Measurements from ENCODE around the gene SRGAP2. TPM values are rescaled to one million over a fixed set of nuclear protein-coding genes. Genes with fewer than 3 reads are reported as not detected.
"Not testable (repeated sequence)": the region's sequence is repeated elsewhere in the genome, so short reads cannot be mapped to it uniquely, and the experiment has no call there.

Gene SRGAP2
- polyA plus RNA-seq, 1 donor: 60.9 TPM

GRCh38 chr1:206204159-206204511, 794 bp downstream of the SRGAP2 start:
- DNase-seq: not testable (repeated sequence)

GRCh38 chr1:206204871-206205270, 1.5 kb downstream of the SRGAP2 start:
- DNase-seq: not testable (repeated sequence)

DNA sequence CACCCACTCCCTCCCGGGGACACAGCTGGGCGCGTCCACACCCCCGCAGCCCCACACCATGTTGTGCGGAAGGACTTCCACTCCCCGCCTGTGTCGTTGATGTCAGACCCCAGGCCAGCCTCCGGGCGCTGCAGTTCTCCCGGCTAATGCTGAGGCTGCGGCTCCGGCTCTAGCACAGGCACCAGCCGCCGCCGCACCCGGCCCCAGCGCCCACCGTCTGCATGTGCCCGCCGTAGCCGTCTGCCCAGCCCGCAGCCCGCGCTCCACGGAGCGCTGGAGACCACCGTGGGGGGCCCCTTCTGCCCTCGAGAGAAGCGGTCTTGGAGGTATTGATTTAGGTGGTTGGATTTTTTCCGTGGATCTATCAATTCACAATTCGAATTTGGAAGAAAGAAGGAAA, 2.2 kb downstream of the SRGAP2 start:
- not testable (repeated sequence) for DNase-seq

DNA sequence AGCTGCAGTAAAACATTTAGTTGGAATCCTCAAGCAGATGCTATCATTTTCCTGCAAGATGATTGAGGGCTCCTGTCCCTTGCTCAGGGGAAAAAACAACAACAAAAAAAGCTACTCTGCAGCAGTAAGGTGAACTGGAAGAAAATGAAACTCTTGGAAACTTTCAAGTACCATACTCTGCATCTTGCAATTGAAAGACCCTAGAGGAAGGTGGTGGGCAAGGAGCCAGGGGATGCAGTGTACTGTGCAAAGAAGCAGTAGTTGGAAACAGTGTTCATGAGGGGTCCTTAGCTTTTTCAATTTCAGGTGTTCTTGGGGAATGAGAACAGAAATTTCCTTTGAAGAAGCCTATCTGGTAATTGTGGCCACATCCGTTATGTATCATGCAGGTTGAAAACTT, 7.5 kb downstream of the SRGAP2 start:
- DNase-seq: not testable (repeated sequence)

GRCh38 chr1:206215600-206216392, 12.5 kb downstream of the SRGAP2 start:
- not testable (repeated sequence) for DNase-seq

- DNase-seq: not testable (repeated sequence)
These were observed 14.9 kb downstream of the SRGAP2 start for GRCh38 chr1:206218285-206218684.

DNA sequence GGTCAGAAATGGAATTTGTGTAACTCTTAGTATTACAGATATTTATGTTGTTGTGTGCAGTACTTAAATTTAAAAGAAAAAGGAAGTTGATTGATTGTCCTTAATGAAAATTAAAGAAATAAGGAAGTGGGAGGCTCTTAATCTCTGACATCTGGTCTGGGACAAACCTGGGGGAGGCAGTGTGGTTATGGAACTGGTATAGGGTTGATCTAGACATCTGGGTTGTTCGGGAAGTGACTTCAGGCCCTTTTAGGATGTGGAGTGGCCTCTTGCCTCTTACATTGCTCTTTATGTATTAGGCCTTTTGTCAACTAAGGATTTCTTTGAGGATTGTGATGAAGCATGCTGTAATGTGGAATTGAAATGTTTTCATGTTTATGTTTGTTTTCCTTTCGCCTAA, 15.4 kb downstream of the SRGAP2 start:
- not testable (repeated sequence) for DNase-seq

DNA sequence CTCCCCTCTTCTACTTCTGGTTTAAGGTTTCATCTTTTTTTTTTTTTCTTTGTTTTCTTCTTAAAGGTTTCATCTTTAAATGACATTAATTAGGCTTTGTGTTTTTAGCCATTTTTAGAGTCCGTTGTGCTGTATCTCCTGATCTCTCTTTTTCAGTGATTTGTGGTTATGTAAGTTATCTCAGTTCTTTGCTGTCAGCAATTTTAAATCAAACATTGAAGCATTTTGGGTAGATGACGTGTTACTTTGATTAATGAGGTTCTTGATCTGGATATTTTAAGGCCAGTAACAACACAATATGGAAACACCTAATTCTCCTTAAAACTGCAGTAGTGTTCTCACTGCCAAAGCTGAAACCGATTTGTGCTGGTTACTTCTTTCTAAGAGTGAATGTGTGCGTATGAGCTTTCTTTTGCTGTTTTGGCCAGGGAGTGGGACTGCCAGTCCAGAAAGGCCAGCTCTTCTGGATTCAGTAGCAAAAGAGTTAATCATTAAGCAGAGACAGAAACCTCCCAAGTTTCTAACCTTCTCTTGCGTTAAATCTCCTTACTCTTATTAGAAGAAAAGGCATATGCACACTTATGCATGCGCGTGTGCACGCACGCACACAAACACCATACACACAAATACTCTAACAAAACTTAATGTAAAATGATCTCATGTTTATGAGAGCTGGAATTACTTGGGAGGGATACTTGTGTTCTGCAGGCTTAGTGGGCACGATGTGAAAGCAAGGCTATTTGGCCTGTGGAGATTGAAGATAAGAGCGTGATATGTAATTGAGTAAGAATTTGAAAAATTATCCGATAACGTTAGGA, 16.4 kb downstream of the SRGAP2 start:
- DNase-seq: not testable (repeated sequence)

- DNase-seq: not testable (repeated sequence)
These were observed 17.1 kb downstream of the SRGAP2 start for GRCh38 chr1:206220332-206221000.

- DNase-seq: not testable (repeated sequence)
These were observed 18.2 kb downstream of the SRGAP2 start for GRCh38 chr1:206221585-206221984.

DNA sequence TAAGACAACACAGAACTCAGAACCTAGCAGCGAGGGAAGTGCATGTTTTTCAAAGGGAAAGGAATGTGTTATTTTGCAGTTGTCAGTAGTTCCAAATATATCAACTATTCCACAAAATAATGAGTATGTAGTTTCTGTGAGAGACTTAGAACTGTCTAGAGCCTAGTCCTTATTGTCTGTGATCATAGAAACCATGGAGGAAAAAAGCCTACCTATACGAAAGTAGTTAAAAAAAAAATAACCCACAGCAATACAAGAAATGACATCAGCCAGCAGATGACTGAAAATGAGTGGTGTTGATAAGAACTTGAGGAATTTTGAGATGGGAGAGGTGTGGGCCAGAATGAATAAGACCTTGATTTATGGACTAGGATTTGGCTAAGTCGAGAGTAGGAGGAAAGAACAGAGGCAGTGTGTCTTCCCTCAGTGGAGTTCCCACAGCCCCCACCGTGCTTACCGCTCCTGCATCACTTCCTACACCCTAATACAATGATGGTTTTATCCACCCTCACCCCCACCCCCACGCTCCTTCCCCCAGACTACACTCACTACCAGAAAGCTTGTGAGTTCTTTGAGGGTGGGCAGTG, 20.9 kb downstream of the SRGAP2 start:
- DNase-seq: not testable (repeated sequence)

GRCh38 chr1:206225386-206225785, 22.0 kb downstream of the SRGAP2 start:
- not testable (repeated sequence) for DNase-seq

DNA sequence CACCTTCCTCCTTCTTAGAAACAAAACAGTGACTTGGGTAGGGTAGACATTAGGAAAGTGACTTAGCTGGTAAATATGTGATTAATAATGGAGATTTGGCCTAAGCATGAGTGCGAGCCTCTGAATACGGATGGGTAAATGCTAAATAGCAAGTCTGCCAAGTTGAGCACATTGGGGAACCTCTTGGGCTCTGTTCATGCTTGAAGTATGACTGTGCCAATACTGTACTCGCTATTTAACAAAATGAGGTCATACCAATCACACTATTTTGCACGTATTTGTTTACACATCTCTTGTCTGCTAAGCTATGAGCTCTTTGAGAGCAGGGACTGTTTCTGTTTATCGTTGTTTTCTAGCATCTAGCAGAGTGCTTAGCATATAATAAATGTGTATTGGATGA, 23.5 kb downstream of the SRGAP2 start:
- not testable (repeated sequence) for DNase-seq

DNA sequence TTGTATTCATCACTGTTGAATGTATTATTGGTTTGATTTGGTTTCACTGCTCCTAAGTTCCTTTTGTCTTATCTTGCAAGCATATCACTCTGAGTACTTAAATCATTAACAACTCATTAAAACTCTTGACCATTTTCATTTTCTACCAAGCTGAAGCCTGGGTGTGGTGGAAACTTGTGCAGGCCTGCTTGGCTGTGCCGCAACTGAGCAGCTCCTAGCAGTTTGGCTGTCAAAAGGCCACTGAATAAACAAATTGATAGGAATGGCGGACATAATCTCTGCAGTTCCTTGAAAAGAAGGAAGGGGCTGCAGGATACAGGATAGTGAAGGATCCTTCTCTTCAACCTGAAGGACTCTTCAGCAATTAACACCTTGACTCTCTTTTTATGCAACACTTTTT, 25.9 kb downstream of the SRGAP2 start:
- DNase-seq: not testable (repeated sequence)

DNA sequence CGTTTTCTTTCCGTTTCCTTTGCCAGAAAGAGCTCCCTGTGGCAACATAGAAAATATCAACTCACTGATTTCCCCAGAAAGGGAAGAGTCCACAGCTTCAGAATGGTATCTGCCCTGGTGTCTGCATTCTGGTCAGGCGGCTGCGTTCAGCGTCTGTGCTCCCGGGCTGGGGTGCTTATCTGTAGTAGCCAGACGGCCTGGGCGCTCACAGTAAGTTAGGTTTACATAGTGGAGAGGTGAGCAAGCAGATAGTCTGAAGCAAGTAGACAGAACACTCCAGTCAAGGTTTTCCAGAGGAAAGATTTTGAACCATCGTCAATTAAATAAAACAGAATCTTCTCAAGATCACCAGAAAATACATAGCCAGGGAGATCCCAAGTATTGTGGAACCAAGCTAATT, 28.6 kb downstream of the SRGAP2 start:
- not testable (repeated sequence) for DNase-seq

DNA sequence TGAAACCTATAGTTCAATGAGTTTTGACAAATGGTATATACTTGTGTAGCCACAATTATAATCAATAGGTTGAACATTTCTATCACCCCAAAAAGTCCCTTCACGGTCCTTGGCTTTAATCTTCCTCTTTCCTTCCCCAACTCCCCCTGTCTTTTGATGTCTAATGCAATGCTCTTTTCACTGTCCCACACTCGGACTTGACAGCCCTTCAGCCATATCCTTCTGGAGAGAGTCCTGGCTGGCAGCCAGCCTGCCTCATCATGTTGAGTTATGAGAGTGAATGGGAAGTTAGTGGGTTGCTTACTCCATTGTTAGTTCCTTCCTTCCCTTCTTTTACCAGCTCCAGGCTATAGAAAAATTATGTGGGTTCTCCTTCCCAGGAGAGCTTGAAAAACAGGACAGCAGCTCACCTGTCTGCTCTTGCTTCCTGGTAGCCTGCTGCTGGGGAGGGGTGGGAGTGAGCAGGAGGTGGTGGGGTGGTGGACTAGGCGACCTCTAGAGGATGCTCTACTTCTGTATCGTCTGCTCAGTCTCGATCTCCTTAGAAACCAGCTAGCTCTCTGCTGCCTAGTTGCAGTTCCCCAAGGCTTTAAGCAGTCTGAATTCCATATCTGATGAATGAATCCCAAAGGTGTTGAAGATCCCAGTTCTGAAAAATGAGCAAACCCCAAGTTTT, 29.8 kb downstream of the SRGAP2 start:
- not testable (repeated sequence) for DNase-seq

GRCh38 chr1:206234189-206234916, 31.0 kb downstream of the SRGAP2 start:
- DNase-seq: not testable (repeated sequence)

GRCh38 chr1:206235190-206235589, 31.8 kb downstream of the SRGAP2 start:
- not testable (repeated sequence) for DNase-seq

DNA sequence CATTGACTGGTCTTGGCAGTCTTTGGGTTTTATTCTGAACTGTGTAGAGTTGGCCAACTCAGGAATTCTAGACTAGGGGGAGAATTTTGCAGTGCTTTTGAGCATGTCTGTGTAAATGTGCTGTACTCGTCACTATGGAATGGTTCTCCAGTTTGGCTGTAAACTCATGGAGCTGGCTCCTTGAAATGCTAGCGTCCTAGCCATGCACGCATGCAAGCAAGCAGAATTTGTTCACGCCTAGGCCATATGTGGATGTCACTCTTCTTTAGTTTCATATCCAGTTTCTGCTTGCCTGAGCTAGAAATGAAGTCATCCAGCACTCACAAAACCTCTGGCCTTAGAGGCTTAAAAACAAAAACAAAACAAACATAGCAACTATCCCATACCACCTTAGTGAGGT, 36.9 kb downstream of the SRGAP2 start:
- DNase-seq: not testable (repeated sequence)

- DNase-seq: not testable (repeated sequence)
These were observed 40.0 kb downstream of the SRGAP2 start for GRCh38 chr1:206243335-206243734.

- DNase-seq: not testable (repeated sequence)
These were observed 42.1 kb downstream of the SRGAP2 start for GRCh38 chr1:206245479-206245878.
